Measurements from ENCODE around the gene CD55.

Gene CD55

DNA sequence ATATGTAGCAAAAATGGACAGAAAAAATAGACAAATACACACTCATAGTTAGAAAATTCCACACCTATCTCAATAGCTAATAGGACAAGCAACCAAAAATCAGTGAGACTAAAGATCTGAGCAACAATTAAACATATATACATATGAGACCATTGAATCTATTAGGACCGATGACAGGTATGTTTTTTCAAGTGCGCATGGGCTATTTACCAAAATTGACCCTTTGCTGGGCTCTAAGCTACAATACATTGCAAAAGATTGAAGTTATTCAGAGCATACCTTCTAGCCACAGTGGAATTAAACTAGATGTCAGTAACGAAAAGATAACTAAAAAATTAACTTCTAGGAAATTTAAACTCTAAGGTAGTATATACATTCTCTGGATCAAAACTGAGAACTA lies 13.7 kb downstream of the CD55 start:
- TF ChIP-seq, protein P1, sequence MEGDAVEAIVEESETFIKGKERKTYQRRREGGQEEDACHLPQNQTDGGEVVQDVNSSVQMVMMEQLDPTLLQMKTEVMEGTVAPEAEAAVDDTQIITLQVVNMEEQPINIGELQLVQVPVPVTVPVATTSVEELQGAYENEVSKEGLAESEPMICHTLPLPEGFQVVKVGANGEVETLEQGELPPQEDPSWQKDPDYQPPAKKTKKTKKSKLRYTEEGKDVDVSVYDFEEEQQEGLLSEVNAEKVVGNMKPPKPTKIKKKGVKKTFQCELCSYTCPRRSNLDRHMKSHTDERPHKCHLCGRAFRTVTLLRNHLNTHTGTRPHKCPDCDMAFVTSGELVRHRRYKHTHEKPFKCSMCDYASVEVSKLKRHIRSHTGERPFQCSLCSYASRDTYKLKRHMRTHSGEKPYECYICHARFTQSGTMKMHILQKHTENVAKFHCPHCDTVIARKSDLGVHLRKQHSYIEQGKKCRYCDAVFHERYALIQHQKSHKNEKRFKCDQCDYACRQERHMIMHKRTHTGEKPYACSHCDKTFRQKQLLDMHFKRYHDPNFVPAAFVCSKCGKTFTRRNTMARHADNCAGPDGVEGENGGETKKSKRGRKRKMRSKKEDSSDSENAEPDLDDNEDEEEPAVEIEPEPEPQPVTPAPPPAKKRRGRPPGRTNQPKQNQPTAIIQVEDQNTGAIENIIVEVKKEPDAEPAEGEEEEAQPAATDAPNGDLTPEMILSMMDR (IDR thresholded peaks at IDR 0.05; ENCODE audit: poor library complexity, severe bottlenecking), result no peak
- Histone ChIP-seq H3K9me3 (ENCODE audit: severe bottlenecking) (no peaks in the 10 kb centered on the region), H3K4me1 (ENCODE audit: insufficient read depth, poor library complexity, severe bottlenecking) (peaks cover 15% of the 10 kb centered on the region), H3K4me3 (ENCODE audit: severe bottlenecking) (no peak overlapping the region), H3K27ac (ENCODE audit: poor library complexity, severe bottlenecking) (no peak overlapping the region), H3K36me3 (ENCODE audit: low read depth) (peaks cover 42% of the 10 kb centered on the region), H3K27me3 (ENCODE audit: insufficient read depth, poor library complexity, severe bottlenecking) (no peaks in the 10 kb centered on the region)
- DNase-seq (ENCODE audit: low spot score), result no peak
- no peak for ATAC-seq (ENCODE audit: low read depth)

DNA sequence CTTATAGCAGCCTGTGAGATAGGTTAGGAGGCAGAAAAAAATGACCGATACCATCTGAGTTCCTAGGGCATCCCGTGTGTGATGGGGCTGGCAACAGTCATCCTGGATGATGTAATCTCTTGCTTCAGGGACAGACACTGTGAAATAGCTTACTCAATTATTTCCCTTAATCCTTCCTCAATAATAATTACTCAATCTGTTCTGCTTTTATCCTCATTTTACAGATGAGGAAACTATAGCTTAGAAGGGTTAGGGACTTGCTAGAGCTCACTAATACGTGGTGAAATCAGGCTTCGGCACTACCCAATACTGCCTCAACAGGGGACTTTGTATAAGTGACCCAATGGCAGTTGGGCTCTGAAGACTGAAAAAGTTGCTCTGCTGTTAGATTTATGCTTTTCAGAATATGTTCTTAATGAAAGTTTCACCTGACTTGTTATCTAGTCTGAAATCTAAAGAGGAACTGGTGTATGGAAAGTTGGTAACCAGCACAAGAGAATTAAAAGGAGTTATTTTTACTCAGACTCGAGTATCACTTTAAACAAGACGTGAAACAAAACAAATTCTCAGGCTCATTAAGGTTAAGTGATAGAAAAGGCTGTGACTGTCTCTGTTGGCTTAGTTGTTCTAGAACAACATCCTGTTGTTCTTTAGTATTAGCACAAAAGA lies 14.4 kb downstream of the CD55 start:
- Histone ChIP-seq H3K27me3 (ENCODE audit: insufficient read depth, poor library complexity, severe bottlenecking) (no peaks in the 10 kb centered on the region), H3K4me3 (ENCODE audit: severe bottlenecking) (no peak overlapping the region), H3K9me3 (ENCODE audit: severe bottlenecking) (no peaks in the 10 kb centered on the region), H3K36me3 (ENCODE audit: low read depth) (peaks cover 42% of the 10 kb centered on the region), H3K4me1 (ENCODE audit: insufficient read depth, poor library complexity, severe bottlenecking) (peaks cover 15% of the 10 kb centered on the region), H3K27ac (ENCODE audit: poor library complexity, severe bottlenecking) (no peak overlapping the region)
- ATAC-seq (ENCODE audit: low read depth) (peak; percentile 59; the same call in 2 of the 3 replicates), DNase-seq (ENCODE audit: low spot score) (no peak)
- TF ChIP-seq, protein P1 (IDR thresholded peaks at IDR 0.05; ENCODE audit: poor library complexity, severe bottlenecking), result no peak

DNA sequence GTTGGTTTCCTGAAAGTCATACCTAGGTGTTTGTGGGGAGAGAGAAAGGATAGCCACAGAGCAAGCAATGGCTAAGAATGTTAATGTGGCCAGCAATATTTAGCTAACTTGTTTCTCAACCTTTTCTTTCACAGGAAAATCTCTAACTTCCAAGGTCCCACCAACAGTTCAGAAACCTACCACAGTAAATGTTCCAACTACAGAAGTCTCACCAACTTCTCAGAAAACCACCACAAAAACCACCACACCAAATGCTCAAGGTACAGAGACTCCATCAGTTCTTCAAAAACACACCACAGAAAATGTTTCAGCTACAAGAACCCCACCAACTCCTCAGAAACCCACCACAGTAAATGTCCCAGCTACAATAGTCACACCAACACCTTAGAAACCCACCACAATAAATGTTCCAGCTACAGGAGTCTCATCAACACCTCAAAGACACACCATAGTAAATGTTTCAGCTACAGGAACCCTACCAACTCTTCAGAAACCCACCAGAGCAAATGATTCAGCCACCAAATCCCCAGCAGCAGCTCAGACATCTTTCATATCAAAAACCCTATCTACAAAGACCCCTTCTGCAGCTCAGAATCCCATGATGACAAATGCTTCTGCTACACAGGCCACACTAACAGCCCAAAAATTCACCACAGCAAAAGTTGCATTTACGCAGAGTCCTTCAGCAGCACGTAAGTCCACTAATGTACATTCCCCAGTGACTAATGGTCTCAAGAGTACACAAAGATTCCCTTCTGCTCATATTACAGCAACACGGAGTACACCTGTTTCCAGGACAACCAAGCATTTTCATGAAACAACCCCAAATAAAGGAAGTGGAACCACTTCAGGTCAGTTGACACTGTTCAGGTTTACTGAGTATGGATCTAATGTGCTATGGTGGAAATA lies 15.3 kb downstream of the CD55 start:
- Histone ChIP-seq H3K27me3 (ENCODE audit: insufficient read depth, poor library complexity, severe bottlenecking) (no peaks in the 10 kb centered on the region), H3K4me3 (ENCODE audit: severe bottlenecking) (no peak overlapping the region), H3K4me1 (ENCODE audit: insufficient read depth, poor library complexity, severe bottlenecking) (peaks cover 15% of the 10 kb centered on the region), H3K9me3 (ENCODE audit: severe bottlenecking) (no peaks in the 10 kb centered on the region), H3K36me3 (ENCODE audit: low read depth) (peaks cover 34% of the 10 kb centered on the region), H3K27ac (ENCODE audit: poor library complexity, severe bottlenecking) (no peak overlapping the region)
- no peak for DNase-seq (ENCODE audit: low spot score)
- peak; percentile 94 for ATAC-seq (ENCODE audit: low read depth)
- TF ChIP-seq, protein P1 (IDR thresholded peaks at IDR 0.05; ENCODE audit: poor library complexity, severe bottlenecking), result no peak

DNA sequence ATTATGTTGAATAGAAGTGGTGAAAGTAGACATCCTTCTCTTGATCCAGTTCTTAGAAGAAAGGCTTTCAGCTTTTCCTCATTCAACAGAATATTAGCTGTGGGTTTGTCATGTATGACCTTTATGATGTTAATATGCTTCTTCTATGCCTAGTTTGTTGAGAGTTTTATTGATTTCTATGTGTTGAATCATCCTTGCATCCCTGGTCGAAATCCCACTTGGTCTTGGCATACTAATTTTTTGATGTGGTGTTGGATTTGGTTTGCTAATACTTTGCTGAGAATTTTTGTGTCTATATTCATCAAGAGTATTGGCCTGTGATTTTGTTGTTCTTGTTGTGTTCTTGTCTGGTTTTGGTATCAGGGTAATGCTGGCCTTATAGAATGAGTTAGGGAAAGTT lies 20.9 kb downstream of the CD55 start:
- ATAC-seq (ENCODE audit: low read depth) (no peak), DNase-seq (ENCODE audit: low spot score) (no peak)
- Histone ChIP-seq H3K9me3 (ENCODE audit: severe bottlenecking) (no peaks in the 10 kb centered on the region), H3K27me3 (ENCODE audit: insufficient read depth, poor library complexity, severe bottlenecking) (no peaks in the 10 kb centered on the region), H3K4me3 (ENCODE audit: severe bottlenecking) (no peak overlapping the region), H3K36me3 (ENCODE audit: low read depth) (peaks cover 12% of the 10 kb centered on the region), H3K4me1 (ENCODE audit: insufficient read depth, poor library complexity, severe bottlenecking) (peaks cover 1% of the 10 kb centered on the region), H3K27ac (ENCODE audit: poor library complexity, severe bottlenecking) (no peak overlapping the region)
- TF ChIP-seq, protein P1 (IDR thresholded peaks at IDR 0.05; ENCODE audit: poor library complexity, severe bottlenecking), result no peak
